Parathyroid adenoma (tissue), 2 donors: ENCODE measurements around the gene RAPGEF1.

ENCODE experiments used
- H2AFZ ChIP-seq: fragments of 300-600 bp; sonication (generic); one replicate; pipeline ENCODE4 v1.7.0; 2017; ENCODE audit warnings: antibody characterized with exemption, mild to moderate bottlenecking
- H3K27ac ChIP-seq: fragments of 300-600 bp; sonication (generic); one replicate; pipeline ENCODE4 v1.7.0; 2017
- H3K27me3 ChIP-seq: fragments of 300-600 bp; sonication (generic); one replicate; pipeline ENCODE4 v1.7.0; 2017; ENCODE audit warnings: low read length; ENCODE audit not compliant: control insufficient read depth, insufficient read depth
- H3K36me3 ChIP-seq: fragments of 300-600 bp; sonication (generic); one replicate; pipeline ENCODE4 v1.7.0; 2017; ENCODE audit warnings: low read length; ENCODE audit not compliant: control insufficient read depth, insufficient read depth
- H3K4me1 ChIP-seq: fragments of 300-600 bp; sonication (generic); one replicate; pipeline ENCODE4 v1.7.0; 2017; ENCODE audit warnings: control low read depth
- H3K4me2 ChIP-seq: fragments of 300-600 bp; sonication (generic); one replicate; pipeline ENCODE4 v1.7.0; 2017; ENCODE audit warnings: low read length
- H3K4me3 ChIP-seq: fragments of 300-600 bp; sonication (generic); one replicate; pipeline ENCODE4 v1.7.0; 2017; ENCODE audit warnings: low read depth, low read length
- H3K79me2 ChIP-seq: fragments of 300-600 bp; sonication (generic); one replicate; pipeline ENCODE4 v1.7.0; 2017; ENCODE audit warnings: control low read depth
- H3K9ac ChIP-seq: fragments of 300-600 bp; sonication (generic); one replicate; pipeline ENCODE4 v1.7.0; 2017; ENCODE audit warnings: mild to moderate bottlenecking
- H3K9me3 ChIP-seq: fragments of 300-600 bp; sonication (generic); one replicate; pipeline ENCODE4 v1.7.0; 2017; ENCODE audit warnings: low read length; ENCODE audit not compliant: control insufficient read depth
- CTCF ChIP-seq: fragments of 300-600 bp; sonication (generic); IDR thresholded peaks from one replicate; pipeline ENCODE4 v1.7.0; 2017; ENCODE audit warnings: antibody characterized with exemption, mild to moderate bottlenecking
- donor health status: primary hyperparathyroidism.

The RAPGEF1 gene

GRCh38 chr9:131629825-131630204, 110.1 kb downstream of the RAPGEF1 start:
- H3K27me3 ChIP-seq = no peaks in the 10 kb centered on the region
- no peak overlapping the region for H3K4me3 ChIP-seq
- no peaks in the 10 kb centered on the region for H3K4me1 ChIP-seq
- no peaks in the 10 kb centered on the region for H3K79me2 ChIP-seq
- no peak overlapping the region for H2AFZ ChIP-seq
- no peak for TF ChIP-seq CTCF
- H3K9ac ChIP-seq = no peak overlapping the region
- H3K27ac ChIP-seq = no peak overlapping the region
- H3K4me2 ChIP-seq = no peak overlapping the region
- no peaks in the 10 kb centered on the region for H3K9me3 ChIP-seq
- no peaks in the 10 kb centered on the region for H3K36me3 ChIP-seq

GRCh38 chr9:131629226-131629500, 110.7 kb downstream of the RAPGEF1 start:
- no peak overlapping the region for H2AFZ ChIP-seq
- no peaks in the 10 kb centered on the region for H3K27me3 ChIP-seq
- no peaks in the 10 kb centered on the region for H3K36me3 ChIP-seq
- H3K4me1 ChIP-seq = no peaks in the 10 kb centered on the region
- TF ChIP-seq CTCF = no peak
- no peak overlapping the region for H3K4me2 ChIP-seq
- no peak overlapping the region for H3K9ac ChIP-seq
- H3K27ac ChIP-seq = no peak overlapping the region
- no peaks in the 10 kb centered on the region for H3K79me2 ChIP-seq
- no peaks in the 10 kb centered on the region for H3K9me3 ChIP-seq
- no peak overlapping the region for H3K4me3 ChIP-seq

GRCh38 chr9:131628459-131629225, 111.2 kb downstream of the RAPGEF1 start:
- H3K4me2 ChIP-seq = no peak overlapping the region
- H3K4me1 ChIP-seq = no peaks in the 10 kb centered on the region
- no peaks in the 10 kb centered on the region for H3K9me3 ChIP-seq
- H3K9ac ChIP-seq = no peak overlapping the region
- TF ChIP-seq CTCF = no peak
- H3K79me2 ChIP-seq = no peaks in the 10 kb centered on the region
- no peak overlapping the region for H3K27ac ChIP-seq
- H2AFZ ChIP-seq = no peak overlapping the region
- no peaks in the 10 kb centered on the region for H3K36me3 ChIP-seq
- H3K27me3 ChIP-seq = no peaks in the 10 kb centered on the region
- no peak overlapping the region for H3K4me3 ChIP-seq

- no peak for TF ChIP-seq CTCF
- Histone ChIP-seq H3K27me3 (no peaks in the 10 kb centered on the region), H3K27ac (peak overlapping the region; percentile 39), H3K36me3 (no peaks in the 10 kb centered on the region), H3K9me3 (no peaks in the 10 kb centered on the region), H3K9ac (no peak overlapping the region), H3K4me3 (no peak overlapping the region), H3K79me2 (no peaks in the 10 kb centered on the region), H3K4me2 (no peak overlapping the region), H2AFZ (no peak overlapping the region), H3K4me1 (no peaks in the 10 kb centered on the region)
Observed at GRCh38 chr9:131627648-131628458, 112.0 kb downstream of the RAPGEF1 start.

GRCh38 chr9:131627326-131627647, 112.6 kb downstream of the RAPGEF1 start:
- no peak overlapping the region for H3K9ac ChIP-seq
- no peaks in the 10 kb centered on the region for H3K9me3 ChIP-seq
- H3K4me2 ChIP-seq = no peak overlapping the region
- no peaks in the 10 kb centered on the region for H3K36me3 ChIP-seq
- H3K27ac ChIP-seq = peak overlapping the region; percentile 39
- TF ChIP-seq CTCF = no peak
- no peak overlapping the region for H2AFZ ChIP-seq
- no peaks in the 10 kb centered on the region for H3K79me2 ChIP-seq
- no peaks in the 10 kb centered on the region for H3K27me3 ChIP-seq
- no peaks in the 10 kb centered on the region for H3K4me1 ChIP-seq
- no peak overlapping the region for H3K4me3 ChIP-seq
